Spleen (tissue), 7 donors: Measurements from ENCODE around the gene LILRA2.

Experiments
- CTCF ChIP-seq, 11 experiments: fragments of 200-600 bp in 7 of 11; fragments of 450-650 bp in 4 of 11; sonication (generic) in 4 of 11; IDR thresholded peaks in 8 of 11; conservative IDR thresholded peaks in 3 of 11; 1 replicate in 7 of 11; 2 replicates in 4 of 11; pipeline versions ENCODE4 v1.4.0 to v1.8.0; 2016 to 2021; ENCODE audit warnings: antibody characterized with exemption in 11 of 11, inconsistent platforms in 4 of 11, mild to moderate bottlenecking in 1 of 11
- POLR2A ChIP-seq, 3 donors: fragments of 450-650 bp; IDR thresholded peaks; one replicate each; pipeline ENCODE4 v1.5.1; 2017; ENCODE audit warnings: antibody characterized with exemption in 3 of 3, mild to moderate bottlenecking in 1 of 3
- donor health status: DM: no; HTN: no; CAD: no; lungs with moderate emphysema.
- donor health status: DM: no; HTN: no; CAD: no.
- donor health status: DM: no; HTN: no; CAD: no.

DNA sequence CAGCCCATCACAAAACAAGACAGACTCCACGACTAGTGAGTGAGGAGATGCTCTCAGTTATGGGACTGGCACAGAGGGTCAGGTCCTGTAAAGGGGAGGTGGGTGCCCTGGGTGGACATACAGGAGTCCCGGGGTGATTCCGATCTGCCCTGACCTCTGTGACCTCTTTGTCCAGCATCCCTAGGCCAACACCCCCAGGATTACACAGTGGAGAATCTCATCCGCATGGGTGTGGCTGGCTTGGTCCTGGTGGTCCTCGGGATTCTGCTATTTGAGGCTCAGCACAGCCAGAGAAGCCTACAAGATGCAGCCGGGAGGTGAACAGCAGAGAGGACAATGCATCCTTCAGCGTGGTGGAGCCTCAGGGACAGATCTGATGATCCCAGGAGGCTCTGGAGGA lies 13.4 kb downstream of the LILRA2 start:
- TF ChIP-seq POLR2A (IDR thresholded peaks at IDR 0.05) (no peak), CTCF (IDR thresholded peaks at IDR 0.05 in 8 of 11, conservative IDR thresholded peaks at IDR 0.05 in 3 of 11) (no peak)
